HCT116 (cell line): ENCODE results near the gene NECAB3. TPM values are rescaled to one million over a fixed set of nuclear protein-coding genes. Genes with fewer than 3 reads are reported as not detected.

ENCODE experiments used
- ATAC-seq: fragments of 200-7000 bp; cut with Tn5 transposase; 2 replicates; pipeline ENCODE4 v1.9.1; 2020; ENCODE audit warnings: mild to moderate bottlenecking, moderate library complexity
- BruUV-seq: library from RNA; stranded (reverse); fragments of 400-500 nt; replicated peaks from 2 replicates; lab custom pipeline; 2021; lab: Mats Ljungman, UMichigan
- CTCF ChIA-PET: fragments of 300-600 bp; sonication (Branson Sonifier 250); formaldehyde crosslinking; loops from one replicate; lab custom pipeline; 2021; ENCODE audit warnings: antibody characterized with exemption; lab: Charles Lee
- POLR2A ChIA-PET: fragments of 300-600, 350-600 bp; sonication (Branson Sonifier 250); formaldehyde crosslinking; loops from one replicate; lab custom pipeline; 2021; ENCODE audit warnings: antibody characterized with exemption; lab: Charles Lee
- RAD21 ChIA-PET, 2 experiments: fragments of 300-600 bp; sonication (Branson Sonifier 250); formaldehyde crosslinking; loops; one replicate each; lab custom pipeline; 2023; ENCODE audit warnings: low total read pairs in 2 of 2; ENCODE audit not compliant: uncharacterized antibody in 2 of 2, unreplicated experiment in 2 of 2, low non-redundant PET in 1 of 2; lab: Charles Lee
- DNase-seq: peaks from one replicate; pipeline ENCODE4 v3.0.0-alpha.2; 2010; ENCODE audit warnings: low read depth, low spot score
- H2AFZ ChIP-seq: fragments of 200-600 bp; shearing (Covaris generic), sonication (generic); 2 replicates; pipeline ENCODE4 v1.6.1; 2017; ENCODE audit warnings: low read depth, mixed run types, mixed read lengths, antibody characterized with exemption, low read length; ENCODE audit not compliant: poor library complexity, severe bottlenecking
- H3K27ac ChIP-seq: 2 replicates; pipeline ENCODE4 v1.5.1; 2012; ENCODE audit warnings: low read depth, low read length
- H3K27me3 ChIP-seq: fragments of 200-600 bp; sonication (generic); 2 replicates; pipeline ENCODE4 v1.6.1; 2016; ENCODE audit warnings: mixed run types, low read length, mixed read lengths; ENCODE audit not compliant: insufficient read depth
- H3K36me3 ChIP-seq, 2 experiments: fragments of 200-500 bp in 1 of 2; fragments of 200-600 bp in 1 of 2; sonication (Bioruptor generic) in 1 of 2; sonication (generic) in 1 of 2; 2 replicates each; pipeline versions ENCODE4 v1.5.1 to v1.6.1; 2014 to 2016; ENCODE audit warnings: low read length in 2 of 2, inconsistent platforms in 1 of 2, mixed read lengths in 1 of 2, mixed run types in 1 of 2; ENCODE audit not compliant: insufficient read depth in 2 of 2, control insufficient read depth in 1 of 2
- H3K4me1 ChIP-seq, 2 experiments: fragments of 200-600 bp in 1 of 2; sonication (generic) in 1 of 2; 2 replicates each; pipeline versions ENCODE4 v1.5.1 to v1.6.1; 2012 to 2017; ENCODE audit warnings: low read length in 2 of 2, inconsistent platforms in 1 of 2, mild to moderate bottlenecking in 1 of 2, mixed read lengths in 1 of 2, mixed run types in 1 of 2, moderate library complexity in 1 of 2; ENCODE audit not compliant: insufficient read depth in 2 of 2, control insufficient read depth in 1 of 2
- H3K4me2 ChIP-seq: fragments of 200-600 bp; sonication (generic); 2 replicates; pipeline ENCODE4 v1.6.1; 2017; ENCODE audit warnings: mixed run types, low read length, mixed read lengths
- H3K4me3 ChIP-seq, 2 experiments: fragments of 200-600 bp in 1 of 2; sonication (generic) in 1 of 2; replicated peaks in 1 of 2; 2 replicates each; pipeline ENCODE4 v1.5.1; 2011 to 2016; ENCODE audit warnings: low read length in 2 of 2, control low read depth in 1 of 2, low read depth in 1 of 2, mild to moderate bottlenecking in 1 of 2, mixed read lengths in 1 of 2, mixed run types in 1 of 2
- H3K79me2 ChIP-seq: fragments of 200-600 bp; sonication (generic); 2 replicates; pipeline ENCODE4 v1.6.1; 2017; ENCODE audit warnings: mild to moderate bottlenecking, mixed run types, low read length, moderate library complexity, mixed read lengths; ENCODE audit not compliant: insufficient read depth
- H3K9ac ChIP-seq: fragments of 200-600 bp; sonication (generic); 2 replicates; pipeline ENCODE4 v1.6.1; 2016; ENCODE audit warnings: low read length, mixed read lengths
- H3K9me2 ChIP-seq: fragments of 200-600 bp; sonication (generic), shearing (Covaris generic); 2 replicates; pipeline ENCODE4 v1.6.1; 2017; ENCODE audit warnings: mixed run types, mild to moderate bottlenecking, moderate library complexity; ENCODE audit not compliant: insufficient read depth
- H3K9me3 ChIP-seq, 2 experiments: fragments of 200-500 bp in 1 of 2; fragments of 200-600 bp in 1 of 2; sonication (Bioruptor generic) in 1 of 2; sonication (generic) in 1 of 2; 2 replicates each; pipeline ENCODE4 v1.6.1; 2014 to 2017; ENCODE audit warnings: low read length in 2 of 2, mixed read lengths in 2 of 2, inconsistent platforms in 1 of 2, low read depth in 1 of 2, mild to moderate bottlenecking in 1 of 2, mixed run types in 1 of 2, moderate library complexity in 1 of 2; ENCODE audit not compliant: control insufficient read depth in 1 of 2, insufficient read depth in 1 of 2
- H4K20me1 ChIP-seq: fragments of 200-600 bp; sonication (generic), shearing (Covaris generic); 2 replicates; pipeline ENCODE4 v1.6.1; 2017; ENCODE audit warnings: mixed run types, mild to moderate bottlenecking, moderate library complexity; ENCODE audit not compliant: insufficient read depth
- CBX3 ChIP-seq: IDR thresholded peaks from 2 replicates; pipeline ENCODE4 v1.6.1; 2012; ENCODE audit warnings: low read depth
- EZH2phosphoT487 ChIP-seq: fragments of 200-600 bp; IDR thresholded peaks from 2 replicates; pipeline ENCODE4 v1.6.1; 2018; ENCODE audit warnings: antibody characterized with exemption, borderline replicate concordance
- JUND ChIP-seq: IDR thresholded peaks from 2 replicates; pipeline ENCODE4 v1.6.1; 2012
- POLR2AphosphoS5 ChIP-seq: IDR thresholded peaks from 2 replicates; pipeline ENCODE4 v1.6.1; 2011; ENCODE audit warnings: mild to moderate bottlenecking, low read depth, low read length, moderate library complexity
- SIN3A ChIP-seq: IDR thresholded peaks from 2 replicates; pipeline ENCODE4 v1.6.1; 2012; ENCODE audit warnings: low read depth
- SP1 ChIP-seq: IDR thresholded peaks from 2 replicates; pipeline ENCODE4 v1.6.1; 2012; ENCODE audit warnings: low read depth
- SRF ChIP-seq: IDR thresholded peaks from 2 replicates; pipeline ENCODE4 v1.6.1; 2012; ENCODE audit warnings: low read depth
- TCF7L2 ChIP-seq: IDR thresholded peaks from 2 replicates; pipeline ENCODE4 v1.7.0; 2011; ENCODE audit warnings: borderline replicate concordance, inconsistent platforms; ENCODE audit not compliant: insufficient read depth, insufficient read length; ENCODE audit errors: extremely low read depth
- ZBTB33 ChIP-seq: IDR thresholded peaks from 2 replicates; pipeline ENCODE4 v1.6.1; 2011; ENCODE audit warnings: mild to moderate bottlenecking, low read length, moderate library complexity; ENCODE audit not compliant: insufficient replicate concordance; ENCODE audit errors: extremely low read depth
- intact Hi-C: fragments of 100-400 bp; cut with micrococcal nuclease; formaldehyde crosslinking; loops from 2 replicates; pipeline ENCODE4 v1.10.0; 2022
- total RNA-seq: library from RNA; stranded (reverse); gene quantifications from one replicate; pipeline ENCODE4 v1.2.1, GENCODE V29; 2021; ENCODE audit not compliant: unreplicated experiment
- TF ChIP-seq, protein P1 (sequence below), 3 experiments: fragments of 200-600 bp in 1 of 3; sonication (generic) in 1 of 3; IDR thresholded peaks in 2 of 3; conservative IDR thresholded peaks in 1 of 3; 2 replicates each; pipeline ENCODE4 v1.5.1; 2012 to 2017; ENCODE audit warnings: low read depth in 2 of 3, low read length in 2 of 3, antibody characterized with exemption in 1 of 3, borderline replicate concordance in 1 of 3, control low read depth in 1 of 3, mild to moderate bottlenecking in 1 of 3, mixed read lengths in 1 of 3, mixed run types in 1 of 3, moderate library complexity in 1 of 3; ENCODE audit not compliant: insufficient read depth in 1 of 3

The NECAB3 gene
- total RNA-seq, 1 experiment from 2014 or later = 48.1 TPM

DNA sequence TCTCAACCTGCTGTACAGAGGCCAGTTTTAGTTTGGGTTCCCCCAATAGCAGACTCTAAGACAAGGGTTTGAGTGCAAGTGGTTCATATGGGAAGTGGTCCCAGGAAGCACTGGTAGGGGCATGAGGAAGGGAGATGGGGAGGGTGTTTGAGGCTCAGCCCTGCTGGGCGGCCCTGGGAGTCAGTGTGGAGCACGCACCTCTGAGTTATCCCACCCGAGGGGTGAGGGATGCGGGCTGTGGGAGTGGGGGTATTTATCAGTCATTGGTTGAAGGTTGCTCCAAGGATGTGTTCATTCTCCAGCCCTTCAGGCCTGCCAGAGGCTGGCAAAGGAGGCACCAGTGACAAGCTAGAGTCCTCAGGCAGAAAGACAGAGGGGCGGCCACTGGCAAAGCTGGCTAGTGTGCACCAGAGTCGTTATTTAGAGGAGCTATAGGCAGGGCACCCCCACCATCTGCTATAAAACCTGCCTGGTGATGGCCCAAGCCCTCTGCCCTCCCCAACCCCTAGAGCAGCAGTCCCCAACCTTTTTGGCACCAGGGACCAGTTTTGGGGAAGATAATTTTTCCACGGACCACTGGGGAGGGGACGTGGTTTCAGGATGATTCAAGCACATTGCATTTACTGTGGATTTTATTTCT is 29.4 kb upstream of the NECAB3 start:
- H3K27ac ChIP-seq = no peak overlapping the region
- intact Hi-C loops = no loop called here
- no peak overlapping the region for H3K4me3 ChIP-seq
- H3K36me3 ChIP-seq = 0 out of 4 replicates have a peak, but pooled peaks cover 0 to 5% of the 10 kb centered on the region in 2 experiments
- ChIA-PET POLR2A (no interaction called here), RAD21 (no interaction called here), CTCF (no interaction called here)
- peaks cover 0 to 6% of the 10 kb centered on the region in 2 experiments; a peak in 3 of 4 replicates for H3K4me1 ChIP-seq
- no peaks in the 10 kb centered on the region for H3K9me2 ChIP-seq
- no peak overlapping the region for H3K9ac ChIP-seq
- no peaks in the 10 kb centered on the region for H3K9me3 ChIP-seq
- DNase-seq = no peak
- H2AFZ ChIP-seq = no peak overlapping the region
- no peaks in the 10 kb centered on the region for H3K27me3 ChIP-seq
- TF ChIP-seq JUND (no peak), CBX3 (no peak), SP1 (no peak), SRF (no peak), ZBTB33 (no peak), SIN3A (no peak), TCF7L2 (no peak), EZH2phosphoT487 (no peak), POLR2AphosphoS5 (no peak)
- TF ChIP-seq, protein P1, sequence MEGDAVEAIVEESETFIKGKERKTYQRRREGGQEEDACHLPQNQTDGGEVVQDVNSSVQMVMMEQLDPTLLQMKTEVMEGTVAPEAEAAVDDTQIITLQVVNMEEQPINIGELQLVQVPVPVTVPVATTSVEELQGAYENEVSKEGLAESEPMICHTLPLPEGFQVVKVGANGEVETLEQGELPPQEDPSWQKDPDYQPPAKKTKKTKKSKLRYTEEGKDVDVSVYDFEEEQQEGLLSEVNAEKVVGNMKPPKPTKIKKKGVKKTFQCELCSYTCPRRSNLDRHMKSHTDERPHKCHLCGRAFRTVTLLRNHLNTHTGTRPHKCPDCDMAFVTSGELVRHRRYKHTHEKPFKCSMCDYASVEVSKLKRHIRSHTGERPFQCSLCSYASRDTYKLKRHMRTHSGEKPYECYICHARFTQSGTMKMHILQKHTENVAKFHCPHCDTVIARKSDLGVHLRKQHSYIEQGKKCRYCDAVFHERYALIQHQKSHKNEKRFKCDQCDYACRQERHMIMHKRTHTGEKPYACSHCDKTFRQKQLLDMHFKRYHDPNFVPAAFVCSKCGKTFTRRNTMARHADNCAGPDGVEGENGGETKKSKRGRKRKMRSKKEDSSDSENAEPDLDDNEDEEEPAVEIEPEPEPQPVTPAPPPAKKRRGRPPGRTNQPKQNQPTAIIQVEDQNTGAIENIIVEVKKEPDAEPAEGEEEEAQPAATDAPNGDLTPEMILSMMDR (IDR thresholded peaks at IDR 0.05 in 2 of 3, conservative IDR thresholded peaks at IDR 0.05 in 1 of 3; ENCODE audit: borderline replicate concordance in 1 of 3, insufficient read depth in 1 of 3, low read depth in 2 of 3, low read length in 2 of 3) = no peak
- H3K79me2 ChIP-seq = no peaks in the 10 kb centered on the region
- no peaks in the 10 kb centered on the region for H4K20me1 ChIP-seq
- no peak for ATAC-seq
- BruUV-seq = no TSS peak
- no peak overlapping the region for H3K4me2 ChIP-seq
